DMS153 (cell line): ENCODE data around the gene TNFSF11.
"Not testable (repeated sequence)": the region's sequence is repeated elsewhere in the genome, so short reads cannot be mapped to it uniquely, and the experiment has no call there.

Experiments used
- DNase-seq: peaks from one replicate; lab custom pipeline; 2025; lab: John Stamatoyannopoulos, UW

The TNFSF11 gene

GRCh38 chr13:42574011-42574410 is at the start of gene TNFSF11:
TNFSF11 (plus strand) TSS chr13:42574152; CDS start chr13:42574304, 152 bp downstream.
- no peak for DNase-seq

GRCh38 chr13:42524487-42525034 is 49.4 kb upstream of the TNFSF11 start:
- DNase-seq: no peak

- no peak for DNase-seq
Observed at GRCh38 chr13:42525035-42525504, 48.9 kb upstream of the TNFSF11 start.

- no peak for DNase-seq
Observed at GRCh38 chr13:42526276-42526675, 47.7 kb upstream of the TNFSF11 start.

- no peak for DNase-seq
Observed at GRCh38 chr13:42526804-42527203, 47.1 kb upstream of the TNFSF11 start.

GRCh38 chr13:42532561-42533335 is 41.2 kb upstream of the TNFSF11 start:
- DNase-seq: no peak

- no peak for DNase-seq
Observed at GRCh38 chr13:42533336-42533591, 40.7 kb upstream of the TNFSF11 start.

GRCh38 chr13:42534785-42535184 is 39.2 kb upstream of the TNFSF11 start:
- DNase-seq: no peak

GRCh38 chr13:42538996-42539395 is 35.0 kb upstream of the TNFSF11 start:
- no peak for DNase-seq

- no peak for DNase-seq
Observed at GRCh38 chr13:42539670-42540069, 34.3 kb upstream of the TNFSF11 start.

- DNase-seq: no peak
Observed at GRCh38 chr13:42543215-42543797, 30.6 kb upstream of the TNFSF11 start.

GRCh38 chr13:42544246-42544926 is 29.6 kb upstream of the TNFSF11 start:
- DNase-seq: no peak

GRCh38 chr13:42545842-42546241 is 28.1 kb upstream of the TNFSF11 start:
- DNase-seq: no peak

- DNase-seq: no peak
Observed at GRCh38 chr13:42547612-42548011, 26.3 kb upstream of the TNFSF11 start.

GRCh38 chr13:42548731-42549551 is 25.0 kb upstream of the TNFSF11 start:
- DNase-seq: no peak

- no peak for DNase-seq
Observed at GRCh38 chr13:42549552-42549936, 24.4 kb upstream of the TNFSF11 start.

GRCh38 chr13:42551611-42552010 is 22.3 kb upstream of the TNFSF11 start:
- no peak for DNase-seq

- DNase-seq: no peak
Observed at GRCh38 chr13:42553098-42554046, 20.6 kb upstream of the TNFSF11 start.

- no peak for DNase-seq
Observed at GRCh38 chr13:42559057-42559456, 14.9 kb upstream of the TNFSF11 start.

- DNase-seq: not testable (repeated sequence)
Observed at GRCh38 chr13:42559573-42560218, 14.3 kb upstream of the TNFSF11 start.
